ENCODE data around the gene CD247.
A peak's percentile ranks its signal among the peaks of the same experiment; 100 is the strongest.

Gene CD247

GRCh38 chr1:167544447-167545093, 26.2 kb upstream of the CD247 start:
- TF ChIP-seq, protein P1, sequence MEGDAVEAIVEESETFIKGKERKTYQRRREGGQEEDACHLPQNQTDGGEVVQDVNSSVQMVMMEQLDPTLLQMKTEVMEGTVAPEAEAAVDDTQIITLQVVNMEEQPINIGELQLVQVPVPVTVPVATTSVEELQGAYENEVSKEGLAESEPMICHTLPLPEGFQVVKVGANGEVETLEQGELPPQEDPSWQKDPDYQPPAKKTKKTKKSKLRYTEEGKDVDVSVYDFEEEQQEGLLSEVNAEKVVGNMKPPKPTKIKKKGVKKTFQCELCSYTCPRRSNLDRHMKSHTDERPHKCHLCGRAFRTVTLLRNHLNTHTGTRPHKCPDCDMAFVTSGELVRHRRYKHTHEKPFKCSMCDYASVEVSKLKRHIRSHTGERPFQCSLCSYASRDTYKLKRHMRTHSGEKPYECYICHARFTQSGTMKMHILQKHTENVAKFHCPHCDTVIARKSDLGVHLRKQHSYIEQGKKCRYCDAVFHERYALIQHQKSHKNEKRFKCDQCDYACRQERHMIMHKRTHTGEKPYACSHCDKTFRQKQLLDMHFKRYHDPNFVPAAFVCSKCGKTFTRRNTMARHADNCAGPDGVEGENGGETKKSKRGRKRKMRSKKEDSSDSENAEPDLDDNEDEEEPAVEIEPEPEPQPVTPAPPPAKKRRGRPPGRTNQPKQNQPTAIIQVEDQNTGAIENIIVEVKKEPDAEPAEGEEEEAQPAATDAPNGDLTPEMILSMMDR (IDR thresholded peaks at IDR 0.05) = no peak
- no peak for DNase-seq
- no peaks in the 10 kb centered on the region for H3K9me3 Mint-ChIP-seq
- no peak overlapping the region for H3K27ac Mint-ChIP-seq
- no peaks in the 10 kb centered on the region for H3K27me3 Mint-ChIP-seq (ENCODE audit: low read depth, poor library complexity)
- no peak overlapping the region for H3K4me3 Mint-ChIP-seq
- H3K36me3 Mint-ChIP-seq (ENCODE audit: low read depth) = peaks cover 20% of the 10 kb centered on the region
- no peaks in the 10 kb centered on the region for H3K4me1 Mint-ChIP-seq

DNA sequence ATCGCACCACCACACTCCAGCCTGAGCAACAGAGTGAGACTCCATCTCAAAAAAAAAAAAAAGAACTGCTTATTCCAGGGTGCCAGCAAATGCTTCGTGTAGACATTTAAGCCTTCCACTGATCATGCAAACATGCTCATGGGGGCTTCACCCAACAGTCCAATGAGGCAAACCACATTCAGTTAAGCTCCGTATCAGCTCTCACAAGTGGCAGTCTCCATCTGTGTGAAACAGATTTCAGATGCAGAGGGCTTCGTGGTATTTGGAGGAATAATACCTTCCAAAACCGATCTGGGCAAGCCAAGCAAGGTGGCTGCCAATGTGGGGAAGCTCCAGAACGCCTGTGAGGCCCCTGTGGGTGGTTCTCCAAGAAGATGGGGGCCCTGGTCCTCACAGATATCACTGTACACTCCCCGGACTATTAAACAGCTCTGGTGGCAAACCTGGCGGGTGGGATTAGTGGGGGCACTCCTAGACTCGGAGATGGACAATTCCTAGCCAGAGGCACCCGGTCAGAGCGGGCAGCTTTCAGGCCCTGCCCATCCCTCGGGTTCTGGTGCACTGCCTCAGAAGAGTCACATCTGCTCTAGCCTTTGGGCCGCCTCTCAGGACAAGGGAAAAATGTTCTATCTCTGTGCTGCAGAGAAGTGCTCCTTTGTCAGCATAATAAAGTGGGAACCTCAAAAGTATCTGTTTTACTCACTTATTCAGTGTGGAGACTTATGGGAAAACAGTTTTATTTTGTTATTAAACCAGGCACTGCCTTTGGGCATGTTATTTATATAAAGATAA, 25.1 kb upstream of the CD247 start:
- DNase-seq = no peak
- Mint-ChIP-seq H3K9me3 (no peaks in the 10 kb centered on the region), H3K27ac (no peak overlapping the region)

DNA sequence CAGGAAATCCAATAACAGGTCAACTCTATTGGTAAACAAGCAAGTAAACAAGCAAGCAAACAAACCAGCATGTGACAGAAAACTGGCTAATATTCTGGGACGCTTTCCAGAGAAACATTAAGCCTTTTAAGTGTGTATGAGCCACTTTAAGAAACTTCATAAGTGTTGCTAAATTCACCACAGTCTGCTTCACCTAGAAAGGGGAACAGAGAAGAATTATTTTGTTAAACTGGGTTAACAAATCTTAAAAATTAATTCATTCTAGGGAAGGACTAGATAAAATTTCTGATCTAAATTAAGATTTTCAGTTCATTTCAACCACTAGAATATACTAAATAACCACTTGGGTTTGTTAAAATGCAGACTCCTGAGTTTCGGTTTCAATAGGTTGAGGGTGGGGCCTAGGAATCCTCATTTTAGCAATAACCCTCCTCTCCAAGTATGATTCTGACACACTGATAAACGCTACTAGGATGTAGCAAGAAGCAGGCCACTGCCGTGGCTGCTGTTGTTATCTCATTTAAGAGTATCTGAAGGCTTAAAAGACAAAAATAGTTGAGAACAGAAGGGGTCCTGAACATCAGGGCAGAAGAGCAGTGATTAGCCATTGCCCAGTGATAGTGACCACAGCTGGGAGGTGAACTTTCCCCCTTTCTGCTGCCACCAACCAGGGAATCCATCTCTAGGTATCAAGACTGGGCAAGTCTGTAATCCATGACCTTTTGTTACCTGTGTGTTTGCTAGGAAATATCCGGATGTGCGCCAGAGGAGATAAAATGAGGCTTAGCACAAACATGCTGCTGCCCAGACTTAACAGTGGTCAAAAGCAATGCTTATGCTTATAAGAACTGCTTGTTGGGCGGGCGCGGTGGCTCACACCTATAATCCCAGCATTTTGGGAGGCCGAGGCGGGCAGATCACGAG, 24.0 kb upstream of the CD247 start:
- no peak overlapping the region for H3K4me3 Mint-ChIP-seq
- TF ChIP-seq, protein P1 (IDR thresholded peaks at IDR 0.05) = no peak
- H3K27ac Mint-ChIP-seq = no peak overlapping the region
- H3K9me3 Mint-ChIP-seq = no peaks in the 10 kb centered on the region
- H3K36me3 Mint-ChIP-seq (ENCODE audit: low read depth) = peaks cover 13% of the 10 kb centered on the region
- no peak for DNase-seq
- H3K27me3 Mint-ChIP-seq (ENCODE audit: low read depth, poor library complexity) = no peaks in the 10 kb centered on the region
- H3K4me1 Mint-ChIP-seq = peaks cover 3% of the 10 kb centered on the region

More for the DNA sequence above, 25.1 kb upstream of the CD247 start:
- Mint-ChIP-seq H3K4me1 (peaks cover 3% of the 10 kb centered on the region), H3K36me3 (ENCODE audit: low read depth) (peaks cover 20% of the 10 kb centered on the region), H3K4me3 (no peak overlapping the region), H3K27me3 (ENCODE audit: low read depth, poor library complexity) (no peaks in the 10 kb centered on the region)
- TF ChIP-seq, protein P1 (IDR thresholded peaks at IDR 0.05) = no peak

DNA sequence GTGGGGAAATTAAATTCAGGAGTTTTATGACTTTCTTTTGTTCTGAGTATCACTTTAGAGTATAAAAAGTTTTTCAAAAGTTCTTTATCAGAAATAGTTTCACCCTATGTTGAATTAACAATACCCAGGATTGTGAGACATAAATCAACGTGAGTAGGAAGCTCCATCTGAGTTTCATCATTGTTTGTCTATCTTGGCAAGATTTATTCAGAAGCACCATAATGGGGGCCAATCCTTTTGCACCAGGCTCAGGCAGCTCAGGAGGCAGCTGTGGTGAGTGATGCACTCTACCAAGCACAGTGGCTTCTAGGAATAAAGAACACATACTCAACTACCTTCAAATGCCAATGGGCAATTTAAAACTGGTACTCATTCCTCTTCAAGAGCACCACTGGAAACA, 23.3 kb upstream of the CD247 start:
- Mint-ChIP-seq H3K36me3 (ENCODE audit: low read depth) (peaks cover 7% of the 10 kb centered on the region), H3K27me3 (ENCODE audit: low read depth, poor library complexity) (no peaks in the 10 kb centered on the region), H3K27ac (no peak overlapping the region), H3K4me1 (peaks cover 3% of the 10 kb centered on the region), H3K4me3 (no peak overlapping the region), H3K9me3 (no peaks in the 10 kb centered on the region)
- TF ChIP-seq, protein P1 (IDR thresholded peaks at IDR 0.05) = no peak
- DNase-seq = no peak

- DNase-seq = no peak
- Mint-ChIP-seq H3K4me1 (peaks cover 3% of the 10 kb centered on the region), H3K27me3 (ENCODE audit: low read depth, poor library complexity) (no peaks in the 10 kb centered on the region), H3K27ac (peak overlapping the region; percentile 70), H3K9me3 (no peaks in the 10 kb centered on the region), H3K36me3 (ENCODE audit: low read depth) (peaks cover 3% of the 10 kb centered on the region), H3K4me3 (no peak overlapping the region)
- TF ChIP-seq, protein P1 (IDR thresholded peaks at IDR 0.05) = no peak
These were observed 22.7 kb upstream of the CD247 start for GRCh38 chr1:167541003-167541402.

All from nephron progenitor cell (in vitro differentiated cells).